HepG2 (cell line): ENCODE data around the gene FAM168A. TPM values are rescaled to one million over a fixed set of nuclear protein-coding genes. Genes with fewer than 3 reads are reported as not detected.

Experiments used
- CBFB ChIP-seq: sonication (generic); formaldehyde crosslinking; IDR thresholded peaks from 2 replicates; pipeline ENCODE4 v1.4.0; 2020; ENCODE audit warnings: missing genetic modification reagents
- CENPX ChIP-seq: sonication (generic); formaldehyde crosslinking; IDR thresholded peaks from 2 replicates; pipeline ENCODE4 v1.9.0; 2021; ENCODE audit warnings: mild to moderate bottlenecking, missing genetic modification reagents, moderate library complexity
- ELK4 ChIP-seq: sonication (generic); formaldehyde crosslinking; IDR thresholded peaks from 2 replicates; pipeline ENCODE4 v1.9.0; 2021; ENCODE audit warnings: missing genetic modification reagents, borderline replicate concordance
- ETS1 ChIP-seq: sonication (generic); formaldehyde crosslinking; IDR thresholded peaks from 2 replicates; pipeline ENCODE4 v1.4.0; 2020; ENCODE audit warnings: missing genetic modification reagents
- ETV6 ChIP-seq: sonication (generic); formaldehyde crosslinking; conservative IDR thresholded peaks from 2 replicates; pipeline ENCODE4 v1.4.0; 2020; ENCODE audit warnings: missing genetic modification reagents
- FOXC1 ChIP-seq: sonication (generic); formaldehyde crosslinking; IDR thresholded peaks from 2 replicates; pipeline ENCODE4 v1.8.0; 2022; ENCODE audit warnings: mild to moderate bottlenecking, missing genetic modification reagents, borderline replicate concordance
- FOXO1 ChIP-seq: sonication (generic); formaldehyde crosslinking; IDR thresholded peaks from 2 replicates; pipeline ENCODE4 v1.4.0; 2020; ENCODE audit warnings: missing genetic modification reagents
- GABPA ChIP-seq, 2 experiments: IDR thresholded peaks; 2 replicates each; pipeline ENCODE4 v1.6.1; 2011 to 2016; ENCODE audit warnings: low read depth in 2 of 2, low read length in 1 of 2, missing biosample characterization in 1 of 2, missing genetic modification characterization in 1 of 2
- ISL2 ChIP-seq: sonication (generic); formaldehyde crosslinking; IDR thresholded peaks from 2 replicates; pipeline ENCODE4 v1.5.0; 2020; ENCODE audit warnings: missing genetic modification reagents
- JUN ChIP-seq: sonication (generic); formaldehyde crosslinking; IDR thresholded peaks from 2 replicates; pipeline ENCODE4 v1.4.0; 2020; ENCODE audit warnings: mild to moderate bottlenecking, missing genetic modification reagents
- KLF11 ChIP-seq: IDR thresholded peaks from 2 replicates; pipeline ENCODE4 v1.6.1; 2016; ENCODE audit warnings: missing compliant biosample characterization
- KLF13 ChIP-seq: sonication (generic); formaldehyde crosslinking; IDR thresholded peaks from 2 replicates; pipeline ENCODE4 v1.4.0; 2020; ENCODE audit warnings: mild to moderate bottlenecking, missing genetic modification reagents
- KLF6 ChIP-seq: IDR thresholded peaks from 2 replicates; pipeline ENCODE4 v1.8.0; 2016; ENCODE audit warnings: missing biosample characterization, missing genetic modification reagents
- KMT2B ChIP-seq: IDR thresholded peaks from 2 replicates; pipeline ENCODE4 v1.6.1; 2016; ENCODE audit warnings: missing genetic modification reagents, missing compliant biosample characterization
- MTF1 ChIP-seq: sonication (generic); formaldehyde crosslinking; IDR thresholded peaks from 2 replicates; pipeline ENCODE4 v1.5.0; 2020; ENCODE audit warnings: missing genetic modification reagents
- SMYD3 ChIP-seq: sonication (generic); formaldehyde crosslinking; IDR thresholded peaks from 2 replicates; pipeline ENCODE4 v1.8.1; 2023; ENCODE audit warnings: mild to moderate bottlenecking, missing genetic modification reagents
- STAT5B ChIP-seq: sonication (generic); formaldehyde crosslinking; IDR thresholded peaks from 2 replicates; pipeline ENCODE4 v1.4.0; 2020; ENCODE audit warnings: missing genetic modification reagents
- TCF7L2 ChIP-seq: IDR thresholded peaks from 2 replicates; pipeline ENCODE4 v1.6.1; 2011; ENCODE audit warnings: mild to moderate bottlenecking, low read depth, low read length, moderate library complexity
- ZNF12 ChIP-seq: sonication (generic); formaldehyde crosslinking; IDR thresholded peaks from 2 replicates; pipeline ENCODE4 v1.5.0; 2020; ENCODE audit warnings: missing genetic modification reagents
- ZNF160 ChIP-seq: sonication (generic); formaldehyde crosslinking; IDR thresholded peaks from 2 replicates; pipeline ENCODE4 v1.8.0; 2022; ENCODE audit warnings: mild to moderate bottlenecking, inconsistent platforms, missing genetic modification reagents
- ZNF280B ChIP-seq: sonication (generic); formaldehyde crosslinking; IDR thresholded peaks from 2 replicates; pipeline ENCODE4 v1.5.0; 2020; ENCODE audit warnings: missing genetic modification reagents, mild to moderate bottlenecking, borderline replicate concordance
- ZNF737 ChIP-seq: sonication (generic); formaldehyde crosslinking; IDR thresholded peaks from 2 replicates; pipeline ENCODE4 v1.5.0; 2020; ENCODE audit warnings: missing genetic modification reagents, mild to moderate bottlenecking, borderline replicate concordance
- ZNF879 ChIP-seq: sonication (generic); formaldehyde crosslinking; IDR thresholded peaks from 2 replicates; pipeline ENCODE4 v1.8.1; 2023; ENCODE audit warnings: missing genetic modification reagents
- ZSCAN22 ChIP-seq: sonication (generic); formaldehyde crosslinking; IDR thresholded peaks from 2 replicates; pipeline ENCODE4 v1.4.0; 2020; ENCODE audit warnings: mild to moderate bottlenecking, missing genetic modification reagents
- ZSCAN29 ChIP-seq: sonication (generic); formaldehyde crosslinking; conservative IDR thresholded peaks from 2 replicates; pipeline ENCODE4 v1.4.0; 2020; ENCODE audit warnings: mild to moderate bottlenecking, missing genetic modification reagents
- polyA plus RNA-seq, 8 experiments: library from polyadenylated mRNA; depleted of rRNA in 3 of 8; stranded (reverse) in 7 of 8; unstranded in 1 of 8; fragments of >200 nt; fragmentation: Illumina TruSeq in 4 of 8; extraction: Trizol in 4 of 8; gene quantifications; 2 replicates each; pipeline versions ENCODE4 v1.2.1 to v1.2.3, GENCODE V29; 2011 to 2016; ENCODE audit warnings: low read depth in 4 of 8, missing spikeins in 1 of 8, mixed read lengths in 1 of 8; ENCODE audit not compliant: insufficient read depth in 1 of 8
- total RNA-seq, 5 experiments: library from RNA; depleted of rRNA; stranded (reverse); fragments of >200 nt; fragmentation: Illumina TruSeq; extraction: Trizol; gene quantifications; 2 replicates each; pipeline ENCODE4 v1.2.3, GENCODE V29; 2016; ENCODE audit warnings: low read depth in 1 of 5
- TF ChIP-seq, protein P1 (sequence below): sonication (generic); formaldehyde crosslinking; IDR thresholded peaks from 2 replicates; pipeline ENCODE4; 2020; ENCODE audit warnings: missing genetic modification reagents, mild to moderate bottlenecking, borderline replicate concordance

Gene FAM168A
- total and polyA plus RNA-seq, 2 of the 13 experiments (the other 11 are each of a cell fraction or from before 2014, with no cell fraction given): 13.9 to 15.8 TPM

DNA sequence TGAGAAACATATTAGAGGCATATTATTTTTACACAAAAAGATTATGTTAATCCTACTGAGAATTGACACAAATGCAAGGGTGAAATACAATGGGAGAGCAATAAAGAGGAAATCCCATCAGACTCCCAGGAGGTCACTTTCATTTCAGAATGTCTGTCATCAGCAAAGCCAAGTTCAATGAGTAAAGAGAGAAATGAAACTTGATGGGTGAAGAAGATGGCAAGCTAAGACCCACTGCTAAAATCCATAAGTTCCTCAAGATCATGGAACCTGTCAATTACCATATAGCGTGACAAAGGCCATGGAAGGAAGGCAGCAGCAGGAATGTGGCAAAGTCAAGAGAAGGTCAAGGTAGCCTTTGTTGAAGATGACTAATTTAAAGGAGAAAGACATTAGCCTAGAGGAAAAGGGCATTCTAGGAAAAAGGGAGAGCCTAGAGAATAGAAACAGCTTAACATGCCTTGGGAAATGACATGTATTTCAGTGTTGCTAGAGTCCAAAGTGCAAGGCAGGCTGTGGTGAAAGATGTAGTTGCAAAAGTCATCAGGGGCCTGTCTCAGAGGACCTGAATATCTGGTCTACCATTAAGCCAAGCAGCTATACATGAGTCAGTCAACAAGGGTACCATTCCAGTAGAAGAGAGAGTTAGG lies 43.1 kb downstream of the FAM168A start (continued):
- TF ChIP-seq ZNF280B (CRISPR knock-in tag) (no peak), ZSCAN22 (CRISPR knock-in tag) (no peak), FOXC1 (no peak), GABPA (IDR thresholded peaks at IDR 0.05; ENCODE audit: low read depth, low read length) (no peak), GABPA (CRISPR knock-in tag; IDR thresholded peaks at IDR 0.05; ENCODE audit: low read depth) (no peak), JUN (CRISPR knock-in tag) (no peak), CBFB (CRISPR knock-in tag) (no peak), SMYD3 (no peak), STAT5B (CRISPR knock-in tag) (no peak), ISL2 (CRISPR knock-in tag) (no peak), ETV6 (no peak), CENPX (no peak), ZSCAN29 (no peak), KLF6 (CRISPR knock-in tag) (0 out of 2 replicates have a peak, but pooled peaks have one; percentile 35), ZNF737 (CRISPR knock-in tag) (no peak), MTF1 (no peak), ZNF160 (CRISPR knock-in tag) (no peak), TCF7L2 (no peak), KLF11 (no peak), ZNF879 (no peak), KLF13 (CRISPR knock-in tag) (no peak), ELK4 (CRISPR knock-in tag) (no peak), FOXO1 (CRISPR knock-in tag) (no peak; the same call in 1 of the 2 replicates), ZNF12 (no peak), ETS1 (no peak), KMT2B (CRISPR knock-in tag) (no peak)
- TF ChIP-seq, protein P1, sequence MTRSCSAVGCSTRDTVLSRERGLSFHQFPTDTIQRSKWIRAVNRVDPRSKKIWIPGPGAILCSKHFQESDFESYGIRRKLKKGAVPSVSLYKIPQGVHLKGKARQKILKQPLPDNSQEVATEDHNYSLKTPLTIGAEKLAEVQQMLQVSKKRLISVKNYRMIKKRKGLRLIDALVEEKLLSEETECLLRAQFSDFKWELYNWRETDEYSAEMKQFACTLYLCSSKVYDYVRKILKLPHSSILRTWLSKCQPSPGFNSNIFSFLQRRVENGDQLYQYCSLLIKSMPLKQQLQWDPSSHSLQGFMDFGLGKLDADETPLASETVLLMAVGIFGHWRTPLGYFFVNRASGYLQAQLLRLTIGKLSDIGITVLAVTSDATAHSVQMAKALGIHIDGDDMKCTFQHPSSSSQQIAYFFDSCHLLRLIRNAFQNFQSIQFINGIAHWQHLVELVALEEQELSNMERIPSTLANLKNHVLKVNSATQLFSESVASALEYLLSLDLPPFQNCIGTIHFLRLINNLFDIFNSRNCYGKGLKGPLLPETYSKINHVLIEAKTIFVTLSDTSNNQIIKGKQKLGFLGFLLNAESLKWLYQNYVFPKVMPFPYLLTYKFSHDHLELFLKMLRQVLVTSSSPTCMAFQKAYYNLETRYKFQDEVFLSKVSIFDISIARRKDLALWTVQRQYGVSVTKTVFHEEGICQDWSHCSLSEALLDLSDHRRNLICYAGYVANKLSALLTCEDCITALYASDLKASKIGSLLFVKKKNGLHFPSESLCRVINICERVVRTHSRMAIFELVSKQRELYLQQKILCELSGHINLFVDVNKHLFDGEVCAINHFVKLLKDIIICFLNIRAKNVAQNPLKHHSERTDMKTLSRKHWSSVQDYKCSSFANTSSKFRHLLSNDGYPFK: no peak
